ENCODE measurements around the gene HSF5. TPM values are rescaled to one million over a fixed set of nuclear protein-coding genes. Genes with fewer than 3 reads are reported as not detected.

The HSF5 gene
- total RNA-seq, 1 donor from 2014 or later = 0.20 TPM

- TF ChIP-seq, protein P1, sequence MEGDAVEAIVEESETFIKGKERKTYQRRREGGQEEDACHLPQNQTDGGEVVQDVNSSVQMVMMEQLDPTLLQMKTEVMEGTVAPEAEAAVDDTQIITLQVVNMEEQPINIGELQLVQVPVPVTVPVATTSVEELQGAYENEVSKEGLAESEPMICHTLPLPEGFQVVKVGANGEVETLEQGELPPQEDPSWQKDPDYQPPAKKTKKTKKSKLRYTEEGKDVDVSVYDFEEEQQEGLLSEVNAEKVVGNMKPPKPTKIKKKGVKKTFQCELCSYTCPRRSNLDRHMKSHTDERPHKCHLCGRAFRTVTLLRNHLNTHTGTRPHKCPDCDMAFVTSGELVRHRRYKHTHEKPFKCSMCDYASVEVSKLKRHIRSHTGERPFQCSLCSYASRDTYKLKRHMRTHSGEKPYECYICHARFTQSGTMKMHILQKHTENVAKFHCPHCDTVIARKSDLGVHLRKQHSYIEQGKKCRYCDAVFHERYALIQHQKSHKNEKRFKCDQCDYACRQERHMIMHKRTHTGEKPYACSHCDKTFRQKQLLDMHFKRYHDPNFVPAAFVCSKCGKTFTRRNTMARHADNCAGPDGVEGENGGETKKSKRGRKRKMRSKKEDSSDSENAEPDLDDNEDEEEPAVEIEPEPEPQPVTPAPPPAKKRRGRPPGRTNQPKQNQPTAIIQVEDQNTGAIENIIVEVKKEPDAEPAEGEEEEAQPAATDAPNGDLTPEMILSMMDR (IDR thresholded peaks at IDR 0.05) = no peak
- DNase-seq (no peak), ATAC-seq (no peak)
- no peak overlapping the region for H3K4me3 ChIP-seq
- peaks cover 96% of the 10 kb centered on the region for H3K36me3 ChIP-seq
- peaks cover 6% of the 10 kb centered on the region for H3K4me1 ChIP-seq
- no peak overlapping the region for H3K27ac ChIP-seq
- intact Hi-C loops (cut with DNase I) = no loop called here
- H3K9me3 ChIP-seq = no peaks in the 10 kb centered on the region
- no peaks in the 10 kb centered on the region for H3K27me3 ChIP-seq
Measured at GRCh38 chr17:58501451-58501850, 13.2 kb upstream of the HSF5 start.

GRCh38 chr17:58498177-58498828 lies 10.1 kb upstream of the HSF5 start:
- no peak for DNase-seq
- ATAC-seq = no peak
- TF ChIP-seq, protein P1 (IDR thresholded peaks at IDR 0.05) = no peak
- Histone ChIP-seq H3K27me3 (no peaks in the 10 kb centered on the region), H3K4me3 (no peak overlapping the region), H3K4me1 (no peaks in the 10 kb centered on the region), H3K27ac (no peak overlapping the region), H3K36me3 (peaks cover 96% of the 10 kb centered on the region), H3K9me3 (no peaks in the 10 kb centered on the region)
- intact Hi-C loops (cut with DNase I) = no loop called here

GRCh38 chr17:58493506-58493905 lies 5.3 kb upstream of the HSF5 start:
- Histone ChIP-seq H3K4me3 (no peak overlapping the region), H3K9me3 (no peaks in the 10 kb centered on the region), H3K27ac (no peak overlapping the region), H3K4me1 (no peaks in the 10 kb centered on the region), H3K36me3 (peaks cover 97% of the 10 kb centered on the region), H3K27me3 (no peaks in the 10 kb centered on the region)
- intact Hi-C loops (cut with DNase I) = no loop called here
- ATAC-seq (no peak), DNase-seq (no peak)
- TF ChIP-seq, protein P1 (IDR thresholded peaks at IDR 0.05) = no peak

DNA sequence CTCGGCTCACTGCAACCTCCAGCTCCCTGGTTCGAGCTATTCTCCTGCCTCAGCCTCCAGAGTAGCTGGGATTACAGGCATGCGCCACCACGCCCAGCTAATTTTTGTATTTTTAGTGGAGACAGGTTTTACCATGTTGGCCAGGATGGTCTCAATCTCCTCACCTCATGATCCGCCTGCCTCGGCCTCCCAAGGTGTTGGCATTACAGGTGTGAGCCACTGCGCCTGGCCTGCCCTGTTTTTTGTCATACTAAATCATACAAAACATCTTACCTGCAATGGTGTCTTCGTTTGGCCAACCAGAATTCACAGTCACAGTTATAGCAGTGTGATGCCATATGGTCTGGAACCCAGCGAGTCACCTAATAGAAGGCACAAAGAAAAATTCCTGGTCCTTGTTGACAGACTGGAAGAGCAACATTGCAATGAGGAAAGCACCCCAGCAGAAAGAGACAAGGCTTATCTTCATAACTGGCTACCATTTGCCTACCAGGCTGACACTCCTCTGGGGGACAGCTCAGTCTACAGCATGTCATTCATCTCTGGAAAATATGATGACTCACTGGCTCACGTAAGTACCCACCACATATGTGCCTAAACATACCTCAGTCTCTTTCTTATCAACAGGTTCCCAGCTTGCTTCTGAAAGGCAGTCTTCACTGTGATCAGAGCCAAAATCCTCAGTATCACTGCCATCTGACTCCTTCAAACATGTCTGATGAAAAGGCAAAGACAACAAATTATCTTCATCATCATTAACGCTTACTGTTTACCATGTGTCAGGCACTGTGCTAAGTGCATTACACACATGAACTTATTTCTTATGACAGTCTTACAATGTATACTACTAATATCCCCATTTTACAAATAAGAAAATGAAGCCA lies 4.3 kb upstream of the HSF5 start:
- ATAC-seq (no peak), DNase-seq (no peak)
- H3K36me3 ChIP-seq = peaks cover 90% of the 10 kb centered on the region

DNA sequence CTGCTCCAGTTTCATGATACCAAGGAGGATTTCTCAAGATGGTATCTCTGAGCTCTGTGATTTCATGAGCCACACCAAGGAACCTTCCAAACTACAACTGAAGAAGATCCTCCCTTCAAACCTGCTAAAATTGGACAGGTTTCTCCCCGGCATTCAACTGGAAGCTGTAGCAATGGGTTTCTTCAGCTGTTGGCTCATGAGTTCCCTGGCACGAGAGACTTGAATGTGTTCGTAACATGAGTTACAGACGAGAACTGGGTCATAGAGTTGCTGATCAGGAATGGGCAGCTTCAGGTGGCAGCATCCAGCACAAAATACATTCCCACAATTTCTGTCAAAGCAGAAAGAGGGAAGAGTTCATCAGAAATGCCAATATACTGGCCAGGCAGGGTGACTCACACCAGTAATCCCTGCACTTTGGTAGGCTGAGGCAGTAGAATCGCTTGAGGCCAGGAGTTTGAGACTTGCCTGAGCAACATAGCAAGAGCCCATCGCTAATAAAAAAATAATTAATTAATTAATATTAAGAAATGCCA lies 3.4 kb upstream of the HSF5 start:
- Histone ChIP-seq H3K27me3 (no peaks in the 10 kb centered on the region), H3K4me1 (no peaks in the 10 kb centered on the region), H3K27ac (no peak overlapping the region), H3K9me3 (no peaks in the 10 kb centered on the region), H3K4me3 (no peak overlapping the region), H3K36me3 (peaks cover 81% of the 10 kb centered on the region)
- no peak for DNase-seq
- intact Hi-C loops (cut with DNase I) = no loop called here
- TF ChIP-seq, protein P1 (IDR thresholded peaks at IDR 0.05) = no peak
- no peak for ATAC-seq

More for the DNA sequence above, 4.3 kb upstream of the HSF5 start:
- Histone ChIP-seq H3K9me3 (no peaks in the 10 kb centered on the region), H3K4me1 (no peaks in the 10 kb centered on the region), H3K4me3 (no peak overlapping the region), H3K27ac (no peak overlapping the region), H3K27me3 (no peaks in the 10 kb centered on the region)
- intact Hi-C loops (cut with DNase I) = no loop called here
- TF ChIP-seq, protein P1 (IDR thresholded peaks at IDR 0.05) = no peak
